Panc1 (cell line): ENCODE results near the gene USP17L13. TPM values are rescaled to one million over a fixed set of nuclear protein-coding genes. Genes with fewer than 3 reads are reported as not detected.
"Not testable (repeated sequence)": the region's sequence is repeated elsewhere in the genome, so short reads cannot be mapped to it uniquely, and the experiment has no call there.

Source experiments
- ATAC-seq: fragments of 200-7000 bp; cut with Tn5 transposase; 2 replicates; pipeline ENCODE4 v1.9.1; 2020; ENCODE audit warnings: mild to moderate bottlenecking, moderate library complexity
- BruUV-seq: library from RNA; stranded (reverse); fragments of 400-500 nt; replicated peaks from 2 replicates; lab custom pipeline; 2021; lab: Mats Ljungman, UMichigan
- CTCF ChIA-PET: fragments of 300-600 bp; sonication (Branson Sonifier 250); formaldehyde crosslinking; loops from one replicate; lab custom pipeline; 2022; ENCODE audit warnings: antibody characterized with exemption; lab: Charles Lee
- POLR2A ChIA-PET: fragments of 300-600 bp; sonication (Branson Sonifier 250); formaldehyde crosslinking; loops from one replicate; lab custom pipeline; 2022; ENCODE audit warnings: antibody characterized with exemption; lab: Charles Lee
- DNase-seq: peaks from one replicate; pipeline ENCODE4 v3.0.0-alpha.2; 2010; ENCODE audit warnings: low read depth, low spot score
- H3K27ac ChIP-seq: 2 replicates; pipeline ENCODE4 v1.5.1; 2011; ENCODE audit warnings: mild to moderate bottlenecking, low read length, inconsistent platforms
- H3K27me3 ChIP-seq: fragments of 200-500 bp; sonication (Bioruptor generic); 2 replicates; pipeline ENCODE4 v1.6.0; 2014; ENCODE audit warnings: low read length, inconsistent platforms; ENCODE audit not compliant: control insufficient read depth, insufficient read depth
- H3K36me3 ChIP-seq: fragments of 200-500 bp; sonication (Bioruptor generic); 2 replicates; pipeline ENCODE4 v1.5.1; 2014; ENCODE audit warnings: inconsistent platforms, mild to moderate bottlenecking, low read length, moderate library complexity; ENCODE audit not compliant: control insufficient read depth, insufficient read depth
- H3K4me1 ChIP-seq: 2 replicates; pipeline ENCODE4 v1.5.1; 2011; ENCODE audit warnings: inconsistent platforms, mild to moderate bottlenecking, low read length, moderate library complexity; ENCODE audit not compliant: control insufficient read depth, insufficient read depth
- H3K4me3 ChIP-seq, 2 experiments: 2 replicates each; pipeline ENCODE4 v1.5.1; 2011 to 2012; ENCODE audit warnings: low read depth in 2 of 2, low read length in 2 of 2, mild to moderate bottlenecking in 2 of 2, inconsistent platforms in 1 of 2, moderate library complexity in 1 of 2
- H3K9me3 ChIP-seq: fragments of 200-500 bp; sonication (Bioruptor generic); 2 replicates; pipeline ENCODE4 v1.5.1; 2014; ENCODE audit warnings: low read depth, mild to moderate bottlenecking, inconsistent platforms, low read length, moderate library complexity; ENCODE audit not compliant: control insufficient read depth, insufficient read depth
- in situ Hi-C: cut with HindIII; loops from 2 replicates; pipeline ENCODE4 v1.10.0; 2016; ENCODE audit warnings: low sequenced_read_pairs, low pct_unique_long_range_greater_than_20kb
- intact Hi-C: fragments of 100-400 bp; cut with micrococcal nuclease; formaldehyde crosslinking; loops from one replicate; pipeline ENCODE4 v1.10.0; 2022; ENCODE audit not compliant: unreplicated experiment
- total RNA-seq: library from RNA; stranded (reverse); gene quantifications from one replicate; pipeline ENCODE4 v1.2.1, GENCODE V29; 2021; ENCODE audit not compliant: unreplicated experiment

The USP17L13 gene
- total RNA-seq, 1 experiment from 2014 or later, result not detected

DNA sequence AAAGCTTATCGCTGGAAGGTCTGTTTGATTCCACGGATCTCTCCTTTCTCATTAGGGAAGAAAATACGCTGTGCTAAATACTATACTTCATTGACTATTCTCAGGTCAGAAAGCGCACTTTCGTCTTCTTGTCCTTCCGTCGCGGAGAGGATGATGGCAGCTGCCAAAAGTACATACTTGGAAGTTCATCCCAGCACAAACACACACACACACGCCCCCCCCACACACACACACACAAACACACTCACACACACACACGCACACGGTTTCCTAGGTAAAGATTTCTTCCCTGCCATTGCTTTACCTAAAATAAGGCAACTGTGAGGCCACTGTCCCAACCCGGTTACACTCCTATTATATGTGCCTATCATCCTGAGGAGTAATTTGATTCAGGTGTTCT is 13.8 kb downstream of the USP17L13 start:
- intact Hi-C loops, CTCF ChIA-PET, BruUV-seq, DNase-seq, H3K4me1 ChIP-seq, ATAC-seq, POLR2A ChIA-PET, H3K27ac ChIP-seq, H3K4me3 ChIP-seq, in situ Hi-C loops, H3K9me3 ChIP-seq, H3K36me3 ChIP-seq, H3K27me3 ChIP-seq: not testable (repeated sequence)

DNA sequence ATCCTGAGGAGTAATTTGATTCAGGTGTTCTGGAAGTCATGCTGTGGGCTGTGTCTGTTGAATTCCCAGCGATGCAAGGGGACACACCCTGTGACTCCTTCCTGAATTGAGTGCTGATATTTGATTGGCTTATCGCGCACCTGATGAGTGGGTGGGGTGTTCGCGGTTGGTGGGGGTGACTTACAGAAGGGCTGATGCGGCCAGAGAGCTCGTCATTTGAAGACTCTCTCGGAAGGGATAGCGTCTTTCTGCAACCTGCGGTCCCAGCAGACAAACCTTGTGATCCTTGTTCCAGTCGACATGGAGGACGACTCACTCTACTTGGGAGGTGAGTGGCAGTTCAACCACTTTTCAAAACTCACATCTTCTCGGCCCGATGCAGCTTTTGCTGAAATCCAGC is 18.9 kb downstream of the USP17L13 start, which contains the start of gene USP17L17:
USP17L17 (plus strand) TSS at position 301 of the 400 bp plus-strand sequence; CDS start at position 301, 0 bp downstream.
- H3K27me3 ChIP-seq, H3K9me3 ChIP-seq, H3K36me3 ChIP-seq, ATAC-seq, in situ Hi-C loops, DNase-seq, intact Hi-C loops, POLR2A ChIA-PET, H3K27ac ChIP-seq, H3K4me3 ChIP-seq, CTCF ChIA-PET, H3K4me1 ChIP-seq, BruUV-seq: not testable (repeated sequence)

DNA sequence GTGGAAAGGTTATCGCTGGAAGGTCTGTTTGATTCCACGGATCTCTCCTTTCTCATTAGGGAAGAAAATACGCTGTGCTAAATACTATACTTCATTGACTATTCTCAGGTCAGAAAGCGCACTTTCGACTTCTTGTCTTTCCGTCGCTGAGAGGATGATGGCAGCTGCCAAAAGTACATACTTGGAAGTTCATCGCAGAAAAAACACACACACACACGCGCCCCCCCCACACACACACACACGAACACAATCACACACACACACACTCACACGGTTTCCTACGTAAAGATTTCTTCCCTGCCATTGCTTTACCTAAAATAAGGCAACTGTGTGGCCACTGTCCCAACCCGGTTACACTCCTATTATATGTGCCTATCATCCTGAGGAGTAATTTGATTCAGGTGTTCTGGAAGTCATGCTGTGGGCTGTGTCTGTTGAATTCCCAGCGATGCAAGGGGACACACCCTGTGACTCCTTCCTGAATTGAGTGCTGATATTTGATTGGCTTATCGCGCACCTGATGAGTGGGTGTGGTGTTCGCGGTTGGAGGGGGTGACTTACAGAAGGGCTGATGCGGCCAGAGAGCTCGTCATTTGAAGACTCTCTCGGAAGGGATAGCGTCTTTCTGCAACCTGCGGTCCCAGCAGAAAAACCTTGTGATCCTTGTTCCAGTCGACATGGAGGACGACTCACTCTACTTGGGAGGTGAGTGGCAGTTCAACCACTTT is 23.4 kb downstream of the USP17L13 start, which contains the start of gene USP17L18:
USP17L18 (plus strand) TSS at position 678 of the 728 bp plus-strand sequence; CDS start at position 678, 0 bp downstream.
- H3K9me3 ChIP-seq, CTCF ChIA-PET, in situ Hi-C loops, H3K27ac ChIP-seq, DNase-seq, H3K36me3 ChIP-seq, POLR2A ChIA-PET, H3K4me3 ChIP-seq, ATAC-seq, intact Hi-C loops, BruUV-seq, H3K27me3 ChIP-seq, H3K4me1 ChIP-seq: not testable (repeated sequence)

DNA sequence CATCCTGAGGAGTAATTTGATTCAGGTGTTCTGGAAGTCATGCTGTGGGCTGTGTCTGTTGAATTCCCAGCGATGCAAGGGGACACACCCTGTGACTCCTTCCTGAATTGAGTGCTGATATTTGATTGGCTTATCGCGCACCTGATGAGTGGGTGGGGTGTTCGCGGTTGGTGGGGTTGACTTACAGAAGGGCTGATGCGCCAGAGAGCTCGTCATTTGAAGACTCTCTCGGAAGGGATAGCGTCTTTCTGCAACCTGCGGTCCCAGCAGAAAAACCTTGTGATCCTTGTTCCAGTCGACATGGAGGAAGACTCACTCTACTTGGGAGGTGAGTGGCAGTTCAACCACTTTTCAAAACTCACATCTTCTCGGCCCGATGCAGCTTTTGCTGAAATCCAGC is 28.4 kb downstream of the USP17L13 start, which contains the start of gene USP17L19:
USP17L19 (plus strand) TSS at position 301 of the 400 bp plus-strand sequence; CDS start at position 301, 0 bp downstream.
- H3K36me3 ChIP-seq, H3K27ac ChIP-seq, H3K9me3 ChIP-seq, CTCF ChIA-PET, BruUV-seq, POLR2A ChIA-PET, H3K4me1 ChIP-seq, DNase-seq, in situ Hi-C loops, H3K4me3 ChIP-seq, intact Hi-C loops, ATAC-seq, H3K27me3 ChIP-seq: not testable (repeated sequence)

DNA sequence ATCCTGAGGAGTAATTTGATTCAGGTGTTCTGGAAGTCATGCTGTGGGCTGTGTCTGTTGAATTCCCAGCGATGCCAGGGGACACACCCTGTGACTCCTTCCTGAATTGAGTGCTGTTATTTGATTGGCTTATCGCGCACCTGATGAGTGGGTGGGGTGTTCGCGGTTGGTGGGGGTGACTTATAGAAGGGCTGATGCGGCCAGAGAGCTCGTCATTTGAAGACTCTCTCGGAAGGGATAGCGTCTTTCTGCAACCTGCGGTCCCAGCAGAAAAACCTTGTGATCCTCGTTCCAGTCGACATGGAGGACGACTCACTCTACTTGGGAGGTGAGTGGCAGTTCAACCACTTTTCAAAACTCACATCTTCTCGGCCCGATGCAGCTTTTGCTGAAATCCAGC is 33.1 kb downstream of the USP17L13 start, which contains the start of gene USP17L20:
USP17L20 (plus strand) TSS at position 301 of the 400 bp plus-strand sequence; CDS start at position 301, 0 bp downstream.
- H3K9me3 ChIP-seq, H3K36me3 ChIP-seq, H3K27ac ChIP-seq, H3K4me3 ChIP-seq, POLR2A ChIA-PET, H3K27me3 ChIP-seq, DNase-seq, in situ Hi-C loops, H3K4me1 ChIP-seq, ATAC-seq, CTCF ChIA-PET, intact Hi-C loops, BruUV-seq: not testable (repeated sequence)

DNA sequence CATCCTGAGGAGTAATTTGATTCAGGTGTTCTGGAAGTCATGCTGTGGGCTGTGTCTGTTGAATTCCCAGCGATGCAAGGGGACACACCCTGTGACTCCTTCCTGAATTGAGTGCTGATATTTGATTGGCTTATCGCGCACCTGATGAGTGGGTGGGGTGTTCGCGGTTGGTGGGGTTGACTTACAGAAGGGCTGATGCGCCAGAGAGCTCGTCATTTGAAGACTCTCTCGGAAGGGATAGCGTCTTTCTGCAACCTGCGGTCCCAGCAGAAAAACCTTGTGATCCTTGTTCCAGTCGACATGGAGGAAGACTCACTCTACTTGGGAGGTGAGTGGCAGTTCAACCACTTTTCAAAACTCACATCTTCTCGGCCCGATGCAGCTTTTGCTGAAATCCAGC is 37.9 kb downstream of the USP17L13 start, which contains the start of gene USP17L21:
USP17L21 (plus strand) TSS at position 301 of the 400 bp plus-strand sequence; CDS start at position 301, 0 bp downstream.
- in situ Hi-C loops, H3K9me3 ChIP-seq, CTCF ChIA-PET: not testable (repeated sequence)

DNA sequence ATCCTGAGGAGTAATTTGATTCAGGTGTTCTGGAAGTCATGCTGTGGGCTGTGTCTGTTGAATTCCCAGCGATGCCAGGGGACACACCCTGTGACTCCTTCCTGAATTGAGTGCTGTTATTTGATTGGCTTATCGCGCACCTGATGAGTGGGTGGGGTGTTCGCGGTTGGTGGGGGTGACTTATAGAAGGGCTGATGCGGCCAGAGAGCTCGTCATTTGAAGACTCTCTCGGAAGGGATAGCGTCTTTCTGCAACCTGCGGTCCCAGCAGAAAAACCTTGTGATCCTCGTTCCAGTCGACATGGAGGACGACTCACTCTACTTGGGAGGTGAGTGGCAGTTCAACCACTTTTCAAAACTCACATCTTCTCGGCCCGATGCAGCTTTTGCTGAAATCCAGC is 42.6 kb downstream of the USP17L13 start, which contains the start of gene USP17L22:
USP17L22 (plus strand) TSS at position 301 of the 400 bp plus-strand sequence; CDS start at position 301, 0 bp downstream.
- H3K27me3 ChIP-seq, POLR2A ChIA-PET, H3K4me3 ChIP-seq, H3K9me3 ChIP-seq, BruUV-seq, in situ Hi-C loops, CTCF ChIA-PET, DNase-seq, H3K4me1 ChIP-seq, ATAC-seq, H3K36me3 ChIP-seq, intact Hi-C loops, H3K27ac ChIP-seq: not testable (repeated sequence)

More for the DNA sequence above, 37.9 kb downstream of the USP17L13 start, which contains the start of gene USP17L21:
- H3K36me3 ChIP-seq, BruUV-seq, intact Hi-C loops, H3K27ac ChIP-seq, ATAC-seq, H3K4me1 ChIP-seq, H3K27me3 ChIP-seq, H3K4me3 ChIP-seq, DNase-seq, POLR2A ChIA-PET: not testable (repeated sequence)
